ENCODE measurements around the gene GNB1L. TPM values are rescaled to one million over a fixed set of nuclear protein-coding genes. Genes with fewer than 3 reads are reported as not detected.

Gene GNB1L
- total RNA-seq, 1 donor, result 5.2 TPM

DNA sequence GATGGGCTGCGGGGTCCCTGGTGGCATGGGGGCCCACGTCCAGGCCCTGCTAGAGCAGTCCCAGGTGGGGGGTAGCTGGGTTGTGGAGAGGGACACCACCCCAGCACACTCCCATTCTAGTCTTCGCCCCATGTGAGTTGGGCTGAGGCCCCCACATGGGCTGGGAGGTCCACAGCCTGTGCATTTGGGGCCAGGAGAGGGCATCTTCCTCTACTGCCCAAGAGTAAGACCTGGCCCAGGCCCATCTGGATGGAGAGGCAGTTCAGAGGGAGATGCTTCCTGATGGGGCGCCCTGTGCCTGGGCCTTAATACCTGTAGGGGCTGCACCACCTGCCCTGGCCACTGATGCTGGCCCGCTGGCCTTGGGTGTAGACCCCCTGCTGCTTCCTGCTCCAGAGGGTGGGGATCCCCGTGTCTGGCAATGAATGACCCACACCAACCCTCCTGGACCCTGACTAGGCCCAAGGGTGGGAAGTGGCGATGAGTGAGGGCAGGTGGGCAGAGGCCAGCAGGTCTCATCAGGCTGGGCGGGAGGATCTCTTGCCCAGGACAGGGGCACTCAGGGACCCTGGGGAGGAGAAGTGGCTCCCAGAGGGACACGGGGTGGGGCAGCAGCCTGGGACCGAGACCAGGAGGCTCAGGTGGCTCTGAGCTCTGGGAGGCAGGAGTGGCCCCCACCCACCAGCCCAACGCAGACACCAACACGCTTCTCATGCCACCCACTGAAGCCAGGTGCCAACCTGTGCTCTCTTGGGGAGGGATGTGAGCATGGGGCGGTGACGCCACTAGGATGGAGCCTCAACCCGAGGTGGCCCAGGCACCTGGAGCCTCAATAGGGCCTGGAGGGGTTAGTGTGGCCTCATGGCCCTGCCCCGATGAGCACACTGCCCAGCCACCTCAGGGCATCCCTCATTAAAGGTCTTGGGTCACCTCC, 17.4 kb upstream of the GNB1L start:
- TF ChIP-seq, protein P1, sequence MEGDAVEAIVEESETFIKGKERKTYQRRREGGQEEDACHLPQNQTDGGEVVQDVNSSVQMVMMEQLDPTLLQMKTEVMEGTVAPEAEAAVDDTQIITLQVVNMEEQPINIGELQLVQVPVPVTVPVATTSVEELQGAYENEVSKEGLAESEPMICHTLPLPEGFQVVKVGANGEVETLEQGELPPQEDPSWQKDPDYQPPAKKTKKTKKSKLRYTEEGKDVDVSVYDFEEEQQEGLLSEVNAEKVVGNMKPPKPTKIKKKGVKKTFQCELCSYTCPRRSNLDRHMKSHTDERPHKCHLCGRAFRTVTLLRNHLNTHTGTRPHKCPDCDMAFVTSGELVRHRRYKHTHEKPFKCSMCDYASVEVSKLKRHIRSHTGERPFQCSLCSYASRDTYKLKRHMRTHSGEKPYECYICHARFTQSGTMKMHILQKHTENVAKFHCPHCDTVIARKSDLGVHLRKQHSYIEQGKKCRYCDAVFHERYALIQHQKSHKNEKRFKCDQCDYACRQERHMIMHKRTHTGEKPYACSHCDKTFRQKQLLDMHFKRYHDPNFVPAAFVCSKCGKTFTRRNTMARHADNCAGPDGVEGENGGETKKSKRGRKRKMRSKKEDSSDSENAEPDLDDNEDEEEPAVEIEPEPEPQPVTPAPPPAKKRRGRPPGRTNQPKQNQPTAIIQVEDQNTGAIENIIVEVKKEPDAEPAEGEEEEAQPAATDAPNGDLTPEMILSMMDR (IDR thresholded peaks at IDR 0.05; ENCODE audit: insufficient read depth, low read depth, low read length), result no peak
- DNase-seq (ENCODE audit: low read depth), result no peak
- H3K4me3 ChIP-seq (ENCODE audit: low read depth, low read length), result no peak overlapping the region

DNA sequence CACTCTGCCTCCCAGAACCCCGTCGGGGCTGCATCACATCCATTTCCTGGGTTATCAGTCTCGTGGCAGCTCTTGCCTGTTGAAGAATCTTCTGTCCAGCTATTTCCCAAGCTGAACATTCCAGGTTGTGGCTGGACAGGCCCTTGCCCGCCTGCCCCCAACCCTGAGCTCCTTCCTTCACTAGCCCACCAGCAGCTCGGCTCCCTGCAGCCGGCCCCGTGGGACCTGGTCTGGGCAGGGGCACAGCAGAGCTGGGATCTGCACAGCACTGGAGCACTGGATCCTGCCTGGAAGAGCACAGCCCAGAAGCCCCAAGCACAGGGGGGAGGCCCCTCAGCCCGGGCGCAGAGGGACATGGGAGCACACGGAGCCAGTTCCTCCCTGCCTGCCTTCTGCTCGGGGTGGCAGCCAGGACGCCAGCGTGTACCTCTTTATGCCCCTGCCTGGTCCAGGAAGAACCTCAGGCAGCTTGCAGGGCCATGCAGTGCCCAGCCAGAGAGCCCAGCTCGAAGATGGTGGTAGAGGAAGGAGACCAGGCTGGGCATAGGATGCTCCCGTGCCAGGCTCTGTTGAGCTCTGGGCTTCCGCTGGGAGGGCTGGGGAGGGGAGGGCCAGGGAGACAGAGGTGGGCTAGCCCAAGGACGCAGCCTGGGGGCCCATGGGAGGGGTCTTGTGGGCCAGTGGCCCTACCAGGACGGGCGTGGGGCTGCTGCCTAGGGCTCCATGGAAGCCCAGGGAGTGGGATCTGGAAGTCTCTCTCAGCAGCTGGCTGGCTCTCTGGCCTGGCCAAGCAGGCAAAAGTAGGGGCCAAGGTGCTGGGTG, 16.6 kb upstream of the GNB1L start:
- TF ChIP-seq, protein P1 (IDR thresholded peaks at IDR 0.05; ENCODE audit: insufficient read depth, low read depth, low read length), result no peak

DNA sequence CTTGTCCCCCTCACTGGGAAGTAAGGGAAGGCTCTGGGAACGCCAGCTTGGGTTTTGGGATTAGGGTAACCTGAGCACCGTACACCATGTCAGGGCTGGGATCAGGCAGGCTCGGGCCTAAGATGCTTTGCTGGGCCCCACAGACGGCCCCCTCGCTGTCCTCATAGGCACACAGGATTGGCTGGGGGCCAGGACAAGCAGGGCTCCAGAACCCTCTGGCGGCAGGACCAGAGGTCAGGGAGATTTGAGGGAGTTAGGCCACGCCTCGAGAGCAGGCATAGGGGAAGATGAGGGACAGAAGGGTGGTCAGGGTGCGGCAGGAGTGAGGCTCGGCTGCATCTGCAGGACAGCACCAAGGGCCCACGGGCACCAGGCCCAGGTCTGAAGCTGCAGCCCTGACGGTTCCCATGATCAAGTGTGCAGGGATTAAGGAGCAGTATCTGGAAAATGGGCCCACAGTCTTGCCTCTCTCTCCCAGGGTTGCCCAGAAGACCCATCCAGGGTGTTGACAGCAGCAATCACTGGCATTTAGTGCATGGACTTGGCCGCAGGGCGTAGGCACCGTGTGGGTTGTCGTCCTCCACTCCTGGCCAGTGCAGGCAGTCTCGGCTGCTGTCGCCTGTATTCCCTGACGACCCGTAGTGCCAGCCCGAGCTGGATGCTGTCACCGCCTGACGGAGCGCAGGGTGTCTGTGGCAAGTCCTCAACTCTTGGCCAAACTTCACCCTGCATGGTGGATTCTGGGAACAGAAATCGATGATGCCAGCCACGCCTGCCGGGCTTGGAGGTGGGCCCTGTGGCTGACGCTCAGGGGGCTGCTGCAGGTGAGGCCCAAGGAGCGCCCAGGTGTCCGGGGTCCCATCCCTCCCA, 15.7 kb upstream of the GNB1L start:
- no peak for DNase-seq (ENCODE audit: low read depth)
- no peak overlapping the region for H3K4me3 ChIP-seq (ENCODE audit: low read depth, low read length)
- TF ChIP-seq, protein P1 (IDR thresholded peaks at IDR 0.05; ENCODE audit: insufficient read depth, low read depth, low read length), result no peak

More for the DNA sequence above, 16.6 kb upstream of the GNB1L start:
- no peak for DNase-seq (ENCODE audit: low read depth)
- H3K4me3 ChIP-seq (ENCODE audit: low read depth, low read length), result no peak overlapping the region

DNA sequence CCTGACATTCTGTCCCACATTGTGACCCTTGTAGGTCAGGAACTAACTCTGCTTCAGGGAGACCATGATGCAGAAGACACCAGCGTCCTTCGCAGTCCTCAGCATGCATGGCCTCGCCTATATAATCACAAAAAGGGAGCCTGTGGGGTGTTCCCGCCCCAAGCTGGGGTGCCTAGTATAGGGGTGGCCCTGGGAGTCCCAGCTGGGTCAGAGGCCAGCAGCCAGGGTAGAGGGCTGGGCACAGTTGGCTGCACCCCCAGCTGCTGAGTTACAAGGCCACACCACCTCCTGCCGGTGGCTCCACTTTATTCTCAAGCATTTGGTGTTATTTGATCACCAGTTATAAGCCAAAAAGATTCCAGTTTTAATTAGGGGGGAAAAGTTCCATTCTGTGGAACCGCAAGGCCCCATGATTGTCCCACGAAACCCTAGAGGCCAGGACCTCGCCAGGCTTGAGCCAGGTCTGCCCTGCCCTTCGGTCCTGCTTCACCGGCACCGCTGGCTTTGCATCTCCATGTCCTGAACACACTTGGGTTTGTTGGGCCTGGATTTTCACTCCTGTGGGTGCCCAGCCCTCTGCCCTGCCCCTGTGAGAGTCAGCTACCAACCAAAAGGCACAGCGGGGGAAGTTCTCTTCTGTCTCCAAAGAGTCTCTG, 15.0 kb upstream of the GNB1L start:
- TF ChIP-seq, protein P1 (IDR thresholded peaks at IDR 0.05; ENCODE audit: insufficient read depth, low read depth, low read length), result no peak
- no peak for DNase-seq (ENCODE audit: low read depth)
- H3K4me3 ChIP-seq (ENCODE audit: low read depth, low read length), result no peak overlapping the region

DNA sequence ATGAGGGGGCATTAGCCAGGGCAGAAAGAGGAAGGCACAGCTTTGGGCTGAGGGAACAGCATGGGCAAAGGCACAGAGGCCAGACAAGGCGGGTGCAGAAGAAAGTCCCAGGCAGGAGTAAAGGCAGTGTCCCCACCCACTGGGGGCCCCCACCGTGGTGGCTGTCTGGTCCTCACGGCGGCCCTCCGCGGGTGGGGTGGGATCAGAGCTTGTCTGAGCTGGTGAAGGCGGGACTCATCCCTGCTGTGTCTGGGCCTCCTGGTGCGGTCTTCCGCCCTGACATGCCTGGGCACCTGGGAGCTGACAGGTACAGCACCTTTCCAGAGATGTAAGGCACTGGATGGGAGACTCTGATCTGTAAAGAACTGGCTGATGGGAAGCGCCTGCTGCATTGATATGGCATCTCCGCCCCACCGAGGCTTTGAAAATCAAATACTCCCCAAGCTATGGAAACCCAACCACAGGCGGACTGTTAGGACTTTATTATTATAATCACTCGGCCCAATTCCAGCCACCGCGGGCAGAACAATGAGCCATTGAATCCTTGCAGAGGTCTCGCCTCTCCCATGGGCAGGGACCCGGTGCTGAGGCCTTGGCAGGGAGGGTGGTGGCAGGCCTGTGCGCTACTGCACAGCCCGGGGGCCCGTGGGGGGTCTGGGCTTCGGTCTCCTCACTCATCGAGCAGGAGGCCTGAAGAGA, 14.2 kb upstream of the GNB1L start:
- TF ChIP-seq, protein P1 (IDR thresholded peaks at IDR 0.05; ENCODE audit: insufficient read depth, low read depth, low read length), result no peak
- no peak for DNase-seq (ENCODE audit: low read depth)
- H3K4me3 ChIP-seq (ENCODE audit: low read depth, low read length), result no peak overlapping the region

All from fibroblast of villous mesenchyme (primary cell).